GM18502 (cell line): ENCODE measurements around the gene ISM1.

Experiments used
- ATAC-seq: cut with Tn5 transposase; IDR thresholded peaks from one replicate; pipeline ENCODE4 v1.9.1; 2021; ENCODE audit warnings: mild to moderate bottlenecking; ENCODE audit not compliant: unreplicated experiment, poor library complexity

Gene ISM1

GRCh38 chr20:13338097-13338661 lies 117.1 kb downstream of the ISM1 start:
- no peak for ATAC-seq

GRCh38 chr20:13338999-13339411 lies 117.9 kb downstream of the ISM1 start:
- no peak for ATAC-seq

GRCh38 chr20:13340088-13340487 lies 119.0 kb downstream of the ISM1 start:
- no peak for ATAC-seq

- no peak for ATAC-seq
Observed at GRCh38 chr20:13341737-13342393, 120.8 kb downstream of the ISM1 start.

- ATAC-seq: no peak
Observed at GRCh38 chr20:13342469-13343242, 121.6 kb downstream of the ISM1 start.

GRCh38 chr20:13344671-13345070 lies 123.6 kb downstream of the ISM1 start:
- ATAC-seq: no peak

- no peak for ATAC-seq
Observed at GRCh38 chr20:13348311-13349234, 127.5 kb downstream of the ISM1 start.

- no peak for ATAC-seq
Observed at GRCh38 chr20:13349235-13349604, 128.1 kb downstream of the ISM1 start.
